Measurements from ENCODE around the gene SPINK1. TPM values are rescaled to one million over a fixed set of nuclear protein-coding genes. Genes with fewer than 3 reads are reported as not detected.

SPINK1 gene
- total RNA-seq, 4 donors from 2014 or later, result not detected

DNA sequence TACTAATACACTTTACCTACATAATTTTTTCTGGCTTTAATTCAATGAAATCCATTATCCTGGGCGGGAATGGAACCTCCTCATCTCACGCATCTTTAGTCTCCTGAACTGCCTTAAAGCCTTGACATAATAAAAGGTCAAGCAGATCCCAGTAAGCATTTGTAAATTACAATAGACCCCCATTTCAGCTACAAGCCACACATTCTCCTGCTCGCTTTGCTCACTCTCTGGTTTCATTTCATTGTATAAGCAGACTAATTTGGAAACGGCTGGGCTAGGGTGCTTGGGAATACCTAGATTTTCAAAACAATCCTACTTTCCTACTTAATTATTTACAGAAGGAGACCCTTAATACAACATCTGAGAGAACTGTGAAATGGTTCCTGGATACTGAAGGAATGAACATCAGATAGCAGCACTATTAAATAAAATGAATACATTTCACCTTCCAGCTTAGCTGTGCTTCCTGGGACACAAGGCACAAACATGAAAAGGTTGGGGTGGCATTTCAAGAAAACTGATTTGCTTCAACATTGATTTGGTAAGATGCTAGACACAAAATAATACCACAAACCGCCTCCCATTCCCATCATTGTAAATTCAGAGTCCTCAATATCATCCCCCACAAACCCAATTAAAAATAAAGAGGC lies 50.4 kb downstream of the SPINK1 start:
- peaks cover 0 to 3% (median 0%) of the 10 kb centered on the region in 3 donors for H3K27me3 ChIP-seq
- intact Hi-C loops (cut with DNase I; ENCODE audit: low total_unique reads) (no loop called here), in situ Hi-C loops (cut with MboI; ENCODE audit: low sequenced_read_pairs in 4 of 4) (no loop called here)
- no peaks in the 10 kb centered on the region for H3K36me3 ChIP-seq
- TF ChIP-seq, protein P1, sequence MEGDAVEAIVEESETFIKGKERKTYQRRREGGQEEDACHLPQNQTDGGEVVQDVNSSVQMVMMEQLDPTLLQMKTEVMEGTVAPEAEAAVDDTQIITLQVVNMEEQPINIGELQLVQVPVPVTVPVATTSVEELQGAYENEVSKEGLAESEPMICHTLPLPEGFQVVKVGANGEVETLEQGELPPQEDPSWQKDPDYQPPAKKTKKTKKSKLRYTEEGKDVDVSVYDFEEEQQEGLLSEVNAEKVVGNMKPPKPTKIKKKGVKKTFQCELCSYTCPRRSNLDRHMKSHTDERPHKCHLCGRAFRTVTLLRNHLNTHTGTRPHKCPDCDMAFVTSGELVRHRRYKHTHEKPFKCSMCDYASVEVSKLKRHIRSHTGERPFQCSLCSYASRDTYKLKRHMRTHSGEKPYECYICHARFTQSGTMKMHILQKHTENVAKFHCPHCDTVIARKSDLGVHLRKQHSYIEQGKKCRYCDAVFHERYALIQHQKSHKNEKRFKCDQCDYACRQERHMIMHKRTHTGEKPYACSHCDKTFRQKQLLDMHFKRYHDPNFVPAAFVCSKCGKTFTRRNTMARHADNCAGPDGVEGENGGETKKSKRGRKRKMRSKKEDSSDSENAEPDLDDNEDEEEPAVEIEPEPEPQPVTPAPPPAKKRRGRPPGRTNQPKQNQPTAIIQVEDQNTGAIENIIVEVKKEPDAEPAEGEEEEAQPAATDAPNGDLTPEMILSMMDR (IDR thresholded peaks at IDR 0.05 in 4 of 5, conservative IDR thresholded peaks at IDR 0.05 in 1 of 5), result no peak
- no peak for TF ChIP-seq POLR2A (IDR thresholded peaks at IDR 0.05)
- H3K9me3 ChIP-seq, result no peaks in the 10 kb centered on the region
- no peaks in the 10 kb centered on the region for H3K4me1 ChIP-seq
- no peak for DNase-seq
- no peak overlapping the region for H3K27ac ChIP-seq
- no peak overlapping the region for H3K4me3 ChIP-seq
- no peak for ATAC-seq

DNA sequence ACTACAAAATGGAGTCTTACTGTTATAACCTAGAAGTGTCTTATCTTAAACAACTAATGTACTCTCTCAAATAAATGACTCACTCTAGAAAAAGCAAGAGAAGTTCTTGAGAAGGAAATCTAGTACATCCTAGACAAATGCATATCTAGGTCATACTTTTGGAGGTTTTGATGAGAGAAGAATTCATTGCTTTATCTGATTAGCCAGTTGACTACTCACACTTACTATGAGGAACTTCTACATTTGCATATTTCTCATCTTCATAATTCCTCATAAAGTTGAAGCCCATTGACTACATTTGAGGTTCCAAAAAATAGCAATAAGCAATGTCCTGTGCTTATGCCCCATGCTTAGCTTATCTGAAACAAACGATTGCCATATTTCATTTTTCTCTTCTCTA lies 51.8 kb downstream of the SPINK1 start:
- in situ Hi-C loops (cut with MboI; ENCODE audit: low sequenced_read_pairs in 4 of 4), result no loop called here
- H3K4me3 ChIP-seq, result no peak overlapping the region
- no peak for TF ChIP-seq POLR2A (IDR thresholded peaks at IDR 0.05)
- TF ChIP-seq, protein P1 (IDR thresholded peaks at IDR 0.05 in 4 of 5, conservative IDR thresholded peaks at IDR 0.05 in 1 of 5), result no peak
- no peaks in the 10 kb centered on the region for H3K27me3 ChIP-seq
- H3K27ac ChIP-seq, result no peak overlapping the region
- ATAC-seq, result no peak
- intact Hi-C loops (cut with DNase I; ENCODE audit: low total_unique reads), result no loop called here
- no peak for DNase-seq
- no peaks in the 10 kb centered on the region for H3K36me3 ChIP-seq
- no peaks in the 10 kb centered on the region for H3K4me1 ChIP-seq
- H3K9me3 ChIP-seq, result no peaks in the 10 kb centered on the region

DNA sequence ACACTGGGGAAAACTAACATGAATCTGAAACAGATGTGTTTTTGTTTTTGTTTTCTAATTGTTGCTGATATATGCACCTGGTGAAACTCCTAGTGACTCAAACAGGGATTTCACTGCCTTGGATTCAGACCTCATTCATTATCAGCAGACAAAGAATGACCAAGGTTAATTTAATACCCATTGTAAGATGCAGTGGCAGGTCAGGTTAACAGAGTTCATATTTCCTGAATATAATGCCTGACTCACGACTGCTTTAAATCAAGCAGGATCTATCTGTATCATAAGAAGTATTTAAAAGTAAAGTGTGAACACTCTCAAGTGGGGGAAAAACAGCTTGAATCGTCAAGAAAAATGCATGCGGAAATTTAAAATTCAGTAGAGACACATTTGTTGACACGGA lies 54.5 kb downstream of the SPINK1 start:
- H3K27me3 ChIP-seq, result no peaks in the 10 kb centered on the region
- DNase-seq (no peak), ATAC-seq (no peak)
- H3K9me3 ChIP-seq, result no peaks in the 10 kb centered on the region
- in situ Hi-C loops (cut with MboI; ENCODE audit: low sequenced_read_pairs in 4 of 4), result no loop called here
- TF ChIP-seq, protein P1 (IDR thresholded peaks at IDR 0.05 in 4 of 5, conservative IDR thresholded peaks at IDR 0.05 in 1 of 5), result no peak
- intact Hi-C loops (cut with DNase I; ENCODE audit: low total_unique reads), result no loop called here
- H3K27ac ChIP-seq, result no peak overlapping the region
- no peak overlapping the region for H3K4me3 ChIP-seq
- H3K4me1 ChIP-seq, result no peaks in the 10 kb centered on the region
- no peaks in the 10 kb centered on the region for H3K36me3 ChIP-seq

Other genes starting within 250 kb of the SPINK1 start
- under 1 TPM in 1 of 4 donors, not detected in 3; 0.20 TPM for gene JAKMIP2, start 48.9 kb downstream of the SPINK1 start, total RNA-seq
- gene SCGB3A2, start 47.0 kb upstream of the SPINK1 start, total RNA-seq, result not detected
- gene C5orf46, start 74.9 kb upstream of the SPINK1 start, total RNA-seq, result not detected
- 1 to 10 TPM in 1 of 4 donors, under 1 TPM in 1, not detected in 2; 0.09 to 1.8 TPM for gene SPINK5, start 232.3 kb upstream of the SPINK1 start, total RNA-seq